ENCODE measurements around the gene MAP2K2.

MAP2K2 gene

DNA sequence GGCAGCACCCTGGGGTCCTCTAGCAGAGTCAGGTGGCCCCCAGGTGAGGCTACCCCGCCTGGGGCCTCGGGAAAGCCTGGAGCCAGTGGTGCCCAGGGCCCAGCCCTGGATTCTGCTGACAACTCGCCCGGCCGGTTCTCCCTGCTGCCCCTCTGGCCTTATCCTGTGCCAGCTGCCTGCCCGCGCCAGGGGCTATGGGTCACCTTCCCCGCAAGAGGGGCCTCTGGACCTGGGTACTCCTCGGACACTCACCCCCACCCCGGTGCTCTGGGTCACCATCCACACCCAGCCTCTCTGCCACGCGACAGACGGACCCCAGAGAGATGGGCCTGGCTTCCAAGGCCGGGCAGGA lies 81.2 kb downstream of the MAP2K2 start:
- no peak for FAIRE-seq

DNA sequence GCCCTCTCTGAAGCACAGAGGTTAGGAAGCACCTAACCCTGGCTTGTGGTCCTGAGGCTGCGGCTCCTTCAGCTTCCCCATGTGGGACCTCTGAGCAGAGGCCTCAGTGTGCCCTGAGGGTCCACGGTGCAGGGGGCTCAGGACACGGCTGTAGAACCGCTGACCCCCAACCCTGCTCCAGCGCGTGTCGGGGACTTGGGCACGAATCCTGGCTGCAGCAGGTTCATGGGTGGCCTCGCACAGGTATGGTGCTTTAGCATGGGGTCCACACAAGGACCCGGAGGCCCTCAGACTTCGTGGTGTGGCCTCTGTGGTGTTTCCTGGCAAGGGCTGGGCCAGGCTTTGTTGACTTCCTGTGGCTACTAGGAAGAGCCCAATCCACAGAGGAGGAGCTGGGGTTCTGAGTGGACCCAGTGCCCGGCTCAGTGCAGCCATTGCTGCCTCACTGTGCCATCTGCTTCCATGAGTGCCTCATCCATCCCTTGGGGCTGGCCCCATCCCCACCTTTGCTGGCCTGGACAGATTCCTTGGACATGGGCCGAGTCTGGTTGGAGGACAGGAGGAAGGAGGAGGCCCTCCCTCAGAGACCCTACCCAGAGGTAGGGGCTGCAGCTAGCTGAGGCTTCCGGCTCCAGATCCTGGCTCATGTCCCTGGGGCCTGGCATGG lies 81.7 kb downstream of the MAP2K2 start:
- FAIRE-seq = no peak
